B cell (primary cell): ENCODE results near the gene AQP5. TPM values are rescaled to one million over a fixed set of nuclear protein-coding genes. Genes with fewer than 3 reads are reported as not detected.

Experiments used
- ATAC-seq: fragments of 200-7000 bp; cut with Tn5 transposase; one replicate; pipeline ENCODE4 v1.10.0; 2021; ENCODE audit warnings: low read depth, mild to moderate bottlenecking, moderate number of reproducible peaks, moderate library complexity
- CTCF ChIA-PET: fragments of 350-600 bp; sonication (Branson Sonifier 250); formaldehyde crosslinking; loops from one replicate; lab custom pipeline; 2021; ENCODE audit warnings: antibody characterized with exemption, inconsistent platforms; lab: Charles Lee
- POLR2A ChIA-PET: fragments of 350-600 bp; sonication (Branson Sonifier 250); formaldehyde crosslinking; loops from one replicate; lab custom pipeline; 2021; ENCODE audit warnings: antibody characterized with exemption; lab: Charles Lee
- DNase-seq: peaks from one replicate; pipeline ENCODE4 v3.0.0; 2013
- H2AFZ ChIP-seq: 2 replicates; pipeline ENCODE4 v1.6.1; 2012; ENCODE audit warnings: mild to moderate bottlenecking, low read depth, low read length; ENCODE audit not compliant: insufficient read depth, poor library complexity, severe bottlenecking
- H3K27ac ChIP-seq, 2 donors: 1 replicate in 1 of 2; 2 replicates in 1 of 2; pipeline ENCODE4 v1.5.1; 2012 to 2013; ENCODE audit warnings: low read length in 2 of 2, mild to moderate bottlenecking in 2 of 2, moderate library complexity in 1 of 2
- H3K27me3 ChIP-seq, 4 experiments: fragments of 200-600 bp in 1 of 4; sonication (generic) in 1 of 4; replicated peaks in 1 of 4; 1 replicate in 2 of 4; 2 replicates in 2 of 4; pipeline versions ENCODE4 v1.6.1 to v1.7.0; 2013 to 2016; ENCODE audit warnings: low read length in 3 of 4, mild to moderate bottlenecking in 2 of 4, mixed read lengths in 1 of 4, moderate library complexity in 1 of 4; ENCODE audit not compliant: insufficient read depth in 4 of 4, control insufficient read depth in 3 of 4; ENCODE audit errors: control extremely low read depth in 1 of 4
- H3K36me3 ChIP-seq, 2 experiments: replicated peaks in 1 of 2; 1 replicate in 1 of 2; 2 replicates in 1 of 2; pipeline versions ENCODE4 v1.6.1 to v1.7.1; 2013; ENCODE audit warnings: low read length in 1 of 2; ENCODE audit not compliant: insufficient read depth in 2 of 2, control insufficient read depth in 1 of 2; ENCODE audit errors: control extremely low read depth in 1 of 2, extremely low read depth in 1 of 2
- H3K4me1 ChIP-seq, 2 donors: fragments of 200-600 bp in 1 of 2; sonication (generic) in 1 of 2; 1 replicate in 1 of 2; 2 replicates in 1 of 2; pipeline versions ENCODE4 v1.5.1 to v1.6.1; 2013 to 2017; ENCODE audit warnings: low read length in 2 of 2; ENCODE audit not compliant: control insufficient read depth in 2 of 2, insufficient read depth in 2 of 2
- H3K4me2 ChIP-seq: replicated peaks from 2 replicates; pipeline ENCODE3; 2012; ENCODE audit warnings: mild to moderate bottlenecking, low read depth, low read length; ENCODE audit not compliant: poor library complexity, severe bottlenecking
- H3K4me3 ChIP-seq, 5 experiments: fragments of 200-600 bp in 1 of 5; sonication (generic) in 1 of 5; 1 replicate in 3 of 5; 2 replicates in 2 of 5; pipeline versions ENCODE4 v1.5.1 to v1.7.0; 2011 to 2016; ENCODE audit warnings: low read length in 4 of 5, mild to moderate bottlenecking in 4 of 5, low read depth in 2 of 5, control low read depth in 1 of 5, moderate library complexity in 1 of 5; ENCODE audit not compliant: insufficient read depth in 1 of 5; ENCODE audit errors: control extremely low read depth in 1 of 5, extremely low read depth in 1 of 5
- H3K79me2 ChIP-seq: fragments of 200-600 bp; sonication (generic); one replicate; pipeline ENCODE4 v1.6.0; 2016; ENCODE audit warnings: low read length; ENCODE audit not compliant: control insufficient read depth, insufficient read depth
- H3K9ac ChIP-seq: fragments of 200-600 bp; sonication (generic); 2 replicates; pipeline ENCODE4 v1.6.1; 2017; ENCODE audit warnings: mild to moderate bottlenecking, low read length, moderate library complexity
- H3K9me3 ChIP-seq, 3 donors: one replicate each; pipeline versions ENCODE4 v1.6.1 to v1.7.1; 2013; ENCODE audit warnings: low read length in 2 of 3; ENCODE audit not compliant: control insufficient read depth in 2 of 3, insufficient read depth in 1 of 3; ENCODE audit errors: control extremely low read depth in 1 of 3
- H4K20me1 ChIP-seq: 2 replicates; pipeline ENCODE4 v1.6.0; 2012; ENCODE audit warnings: mild to moderate bottlenecking, low read length; ENCODE audit not compliant: insufficient read depth, control insufficient read depth, poor library complexity, severe bottlenecking
- H3K27ac Mint-ChIP-seq: one replicate; pipeline ENCODE4 v1.8.0; 2021; ENCODE audit warnings: mixed read lengths
- H3K27me3 Mint-ChIP-seq: one replicate; pipeline ENCODE4 v1.8.0; 2021; ENCODE audit warnings: mixed read lengths
- H3K4me1 Mint-ChIP-seq: one replicate; pipeline ENCODE4 v1.8.0; 2021; ENCODE audit warnings: mixed read lengths
- H3K4me3 Mint-ChIP-seq: one replicate; pipeline ENCODE4 v1.8.0; 2021; ENCODE audit warnings: mixed read lengths
- H3K9me3 Mint-ChIP-seq: one replicate; pipeline ENCODE4 v1.8.0; 2022; ENCODE audit warnings: mixed read lengths; ENCODE audit not compliant: insufficient read depth
- EZH2 ChIP-seq: IDR thresholded peaks from 2 replicates; pipeline ENCODE4 v1.6.1; 2012; ENCODE audit warnings: borderline replicate concordance, low read depth, mild to moderate bottlenecking, moderate library complexity, low read length; ENCODE audit not compliant: insufficient read depth, poor library complexity, severe bottlenecking
- WGBS: methylation state at CpG from one replicate; pipeline ENCODE4 v1.1.5; 2013; ENCODE audit warnings: missing lambda C conversion rate; ENCODE audit not compliant: insufficient coverage; 5-methylcytosine and 5-hydroxymethylcytosine counted together
- intact Hi-C: fragments of 100-400 bp; cut with micrococcal nuclease; formaldehyde crosslinking; loops from one replicate; pipeline ENCODE4 v1.10.0; 2022
- polyA plus RNA-seq: library from polyadenylated mRNA; depleted of rRNA; stranded (reverse); fragments of >200 nt; gene quantifications from 2 replicates; pipeline ENCODE4 v1.2.3, GENCODE V29; 2012
- total RNA-seq, 2 donors: library from RNA; stranded (reverse); fragments of 120-200 nt in 1 of 2; gene quantifications; 1 replicate in 1 of 2; 2 replicates in 1 of 2; pipeline versions ENCODE4 v1.2.3 to v1.2.4, GENCODE V29; 2013 to 2022
- TF ChIP-seq, protein P1 (sequence below): fragments of 200-600 bp; IDR thresholded peaks from one replicate; pipeline ENCODE4 v1.8.0; 2022; ENCODE audit warnings: antibody characterized with exemption, mild to moderate bottlenecking

AQP5 gene
- total and polyA plus RNA-seq, 2 donors (not counting 1 experiment from before 2014, with no cell fraction given) = not detected

DNA sequence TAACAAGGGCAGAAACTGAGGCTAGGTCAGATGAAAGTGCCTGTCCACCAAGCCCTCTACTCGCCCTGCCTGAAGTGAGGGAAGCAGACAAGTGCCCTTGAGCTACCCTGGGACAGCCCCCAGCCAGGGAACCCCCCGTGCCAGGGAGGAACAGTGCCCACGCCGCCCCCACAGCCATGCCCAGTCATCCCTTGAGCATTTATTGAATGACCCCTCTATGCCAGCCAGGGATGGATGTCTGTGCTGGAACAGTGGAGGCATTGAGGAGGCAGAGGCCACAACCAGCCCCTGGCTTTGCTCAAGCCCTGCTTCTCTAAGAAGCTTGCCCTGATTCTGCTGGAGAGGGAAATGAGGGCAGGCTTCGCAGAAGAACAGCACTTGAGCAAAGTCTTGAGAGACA, 7.4 kb downstream of the AQP5 start:
- H2AFZ ChIP-seq = no peak overlapping the region
- H3K9ac ChIP-seq = no peak overlapping the region
- H3K4me1 ChIP-seq = peaks cover 11% of the 10 kb centered on the region in 2 donors
- Mint-ChIP-seq H3K4me1 (peaks cover 7% of the 10 kb centered on the region), H3K27me3 (peaks cover 30% of the 10 kb centered on the region), H3K4me3 (no peak overlapping the region), H3K9me3 (no peaks in the 10 kb centered on the region), H3K27ac (no peak overlapping the region)
- no peak overlapping the region for H3K4me3 ChIP-seq
- H3K79me2 ChIP-seq = no peaks in the 10 kb centered on the region
- intact Hi-C loops = no loop called here
- peaks cover 0 to 54% (median 14%) of the 10 kb centered on the region in 4 experiments for H3K27me3 ChIP-seq
- no peaks in the 10 kb centered on the region for H4K20me1 ChIP-seq
- H3K4me2 ChIP-seq = no peak overlapping the region
- ATAC-seq (no peak), DNase-seq (no peak)
- H3K36me3 ChIP-seq = no peaks in the 10 kb centered on the region
- CTCF ChIA-PET = interaction anchor here (0.8 to 6.5 kb wide), 8 partner anchors 11 to 217 kb away, joined by 3 to 93 read pairs (median 4); no protein-coding TSS in a partner anchor
- WGBS = 55% methylated on average over 5 of the region's 5 CpGs
- H3K27ac ChIP-seq = no peak overlapping the region
- no peak for TF ChIP-seq EZH2
- TF ChIP-seq, protein P1, sequence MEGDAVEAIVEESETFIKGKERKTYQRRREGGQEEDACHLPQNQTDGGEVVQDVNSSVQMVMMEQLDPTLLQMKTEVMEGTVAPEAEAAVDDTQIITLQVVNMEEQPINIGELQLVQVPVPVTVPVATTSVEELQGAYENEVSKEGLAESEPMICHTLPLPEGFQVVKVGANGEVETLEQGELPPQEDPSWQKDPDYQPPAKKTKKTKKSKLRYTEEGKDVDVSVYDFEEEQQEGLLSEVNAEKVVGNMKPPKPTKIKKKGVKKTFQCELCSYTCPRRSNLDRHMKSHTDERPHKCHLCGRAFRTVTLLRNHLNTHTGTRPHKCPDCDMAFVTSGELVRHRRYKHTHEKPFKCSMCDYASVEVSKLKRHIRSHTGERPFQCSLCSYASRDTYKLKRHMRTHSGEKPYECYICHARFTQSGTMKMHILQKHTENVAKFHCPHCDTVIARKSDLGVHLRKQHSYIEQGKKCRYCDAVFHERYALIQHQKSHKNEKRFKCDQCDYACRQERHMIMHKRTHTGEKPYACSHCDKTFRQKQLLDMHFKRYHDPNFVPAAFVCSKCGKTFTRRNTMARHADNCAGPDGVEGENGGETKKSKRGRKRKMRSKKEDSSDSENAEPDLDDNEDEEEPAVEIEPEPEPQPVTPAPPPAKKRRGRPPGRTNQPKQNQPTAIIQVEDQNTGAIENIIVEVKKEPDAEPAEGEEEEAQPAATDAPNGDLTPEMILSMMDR = no peak
- no peaks in the 10 kb centered on the region for H3K9me3 ChIP-seq
- POLR2A ChIA-PET = no interaction called here

DNA sequence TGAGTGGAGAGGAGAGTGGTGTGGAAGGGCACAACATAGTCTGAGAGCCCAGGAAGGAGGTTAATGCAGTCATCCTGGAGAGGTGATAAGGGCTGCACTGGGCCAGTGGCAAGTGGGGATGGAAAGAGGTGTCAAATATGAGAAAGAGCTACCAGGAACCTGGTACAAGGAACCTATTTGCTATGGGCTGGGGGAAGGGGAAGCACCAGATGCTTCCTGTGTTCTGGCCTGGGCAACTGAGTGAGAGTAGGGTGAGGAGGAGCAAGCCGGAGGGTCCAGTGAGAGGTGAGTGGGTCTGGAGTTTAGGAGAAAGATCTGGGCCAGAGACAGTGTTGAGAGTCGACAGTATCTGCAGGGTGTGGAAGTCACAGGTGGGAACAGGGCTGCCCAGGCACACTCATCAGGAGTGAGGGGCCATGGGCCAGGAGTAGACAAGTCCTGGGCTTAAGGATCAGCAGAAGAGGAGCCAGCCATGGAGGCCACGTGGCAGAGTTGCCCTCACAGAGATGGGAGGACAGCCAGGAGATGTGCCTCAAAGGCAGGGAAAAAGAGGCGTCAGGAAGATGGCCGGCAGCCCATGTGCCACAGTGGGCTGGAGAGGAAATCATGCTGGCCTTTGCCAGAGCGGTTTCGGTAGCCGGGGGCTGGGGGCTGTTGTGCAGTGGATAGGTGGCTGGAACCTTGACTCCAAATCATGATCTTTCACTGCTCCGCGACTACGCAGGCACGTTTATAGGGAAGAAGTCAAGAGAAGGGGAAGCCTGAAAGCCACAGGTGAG, 8.2 kb downstream of the AQP5 start:
- Mint-ChIP-seq H3K4me3 (no peak overlapping the region), H3K27me3 (peaks cover 23% of the 10 kb centered on the region), H3K27ac (no peak overlapping the region), H3K4me1 (peaks cover 7% of the 10 kb centered on the region), H3K9me3 (no peaks in the 10 kb centered on the region)
- 81% methylated on average over 12 of the region's 12 CpGs for WGBS
- ChIA-PET CTCF (interaction anchor here (1.0 to 6.5 kb wide), 4 partner anchors 24 to 100 kb away, joined by 3 to 93 read pairs (median 48); no protein-coding TSS in a partner anchor), POLR2A (no interaction called here)
- H2AFZ ChIP-seq = no peak overlapping the region
- DNase-seq (no peak), ATAC-seq (no peak)
- H3K4me2 ChIP-seq = no peak overlapping the region
- no peak overlapping the region for H3K9ac ChIP-seq
- H3K4me3 ChIP-seq = no peak overlapping the region
- no peak for TF ChIP-seq EZH2
- TF ChIP-seq, protein P1 = no peak
- H4K20me1 ChIP-seq = no peaks in the 10 kb centered on the region
- no peak overlapping the region for H3K27ac ChIP-seq
- no peaks in the 10 kb centered on the region for H3K36me3 ChIP-seq
- no peaks in the 10 kb centered on the region for H3K79me2 ChIP-seq
- peaks cover 0 to 47% (median 13%) of the 10 kb centered on the region in 4 experiments for H3K27me3 ChIP-seq
- intact Hi-C loops = no loop called here
- peaks cover 11% of the 10 kb centered on the region in 2 donors for H3K4me1 ChIP-seq
- H3K9me3 ChIP-seq = no peaks in the 10 kb centered on the region
